Measurements from ENCODE around the gene MBOAT1.

Gene MBOAT1

GRCh38 chr6:20061952-20062351 is 150.3 kb downstream of the MBOAT1 start:
- TF ChIP-seq POLR2AphosphoS5 (IDR thresholded peaks at IDR 0.05; ENCODE audit: borderline replicate concordance, low read depth, low read length) (no peak), EZH2 (IDR thresholded peaks at IDR 0.05) (no peak), FOXP2 (optimal IDR thresholded peaks at IDR 0.05; ENCODE audit: control extremely low read depth, extremely low read length, insufficient read depth) (no peak)
- no peak overlapping the region for H3K27ac ChIP-seq
- no peak overlapping the region for H3K9ac ChIP-seq (ENCODE audit: insufficient read length)
- DNase-seq (ENCODE audit: low read depth, low spot score) = no peak
- H3K4me3 ChIP-seq = no peak overlapping the region
- H3K36me3 ChIP-seq (ENCODE audit: insufficient read depth, low read length) = no peaks in the 10 kb centered on the region
- no peaks in the 10 kb centered on the region for H3K9me3 ChIP-seq (ENCODE audit: low read depth, low read length)

GRCh38 chr6:20060252-20060651 is 152.0 kb downstream of the MBOAT1 start:
- no peak overlapping the region for H3K4me3 ChIP-seq
- no peak overlapping the region for H3K27ac ChIP-seq
- no peaks in the 10 kb centered on the region for H3K9me3 ChIP-seq (ENCODE audit: low read depth, low read length)
- H3K9ac ChIP-seq (ENCODE audit: insufficient read length) = no peak overlapping the region
- TF ChIP-seq FOXP2 (optimal IDR thresholded peaks at IDR 0.05; ENCODE audit: control extremely low read depth, extremely low read length, insufficient read depth) (no peak), EZH2 (IDR thresholded peaks at IDR 0.05) (no peak), POLR2AphosphoS5 (IDR thresholded peaks at IDR 0.05; ENCODE audit: borderline replicate concordance, low read depth, low read length) (no peak)
- no peaks in the 10 kb centered on the region for H3K36me3 ChIP-seq (ENCODE audit: insufficient read depth, low read length)
- no peak for DNase-seq (ENCODE audit: low read depth, low spot score)

- H3K4me3 ChIP-seq = no peak overlapping the region
- H3K36me3 ChIP-seq (ENCODE audit: insufficient read depth, low read length) = no peaks in the 10 kb centered on the region
- H3K9ac ChIP-seq (ENCODE audit: insufficient read length) = no peak overlapping the region
- H3K9me3 ChIP-seq (ENCODE audit: low read depth, low read length) = no peaks in the 10 kb centered on the region
- no peak overlapping the region for H3K27ac ChIP-seq
- DNase-seq (ENCODE audit: low read depth, low spot score) = no peak
- TF ChIP-seq EZH2 (IDR thresholded peaks at IDR 0.05) = no peak
- TF ChIP-seq FOXP2 (optimal IDR thresholded peaks at IDR 0.05; ENCODE audit: control extremely low read depth, extremely low read length, insufficient read depth) = no peak
- no peak for TF ChIP-seq POLR2AphosphoS5 (IDR thresholded peaks at IDR 0.05; ENCODE audit: borderline replicate concordance, low read depth, low read length)
These were observed 153.4 kb downstream of the MBOAT1 start for GRCh38 chr6:20058912-20059311.

- DNase-seq (ENCODE audit: low read depth, low spot score) = no peak
- H3K4me3 ChIP-seq = no peak overlapping the region
- no peak overlapping the region for H3K27ac ChIP-seq
- H3K36me3 ChIP-seq (ENCODE audit: insufficient read depth, low read length) = no peaks in the 10 kb centered on the region
- no peak overlapping the region for H3K9ac ChIP-seq (ENCODE audit: insufficient read length)
- no peaks in the 10 kb centered on the region for H3K9me3 ChIP-seq (ENCODE audit: low read depth, low read length)
- no peak for TF ChIP-seq POLR2AphosphoS5 (IDR thresholded peaks at IDR 0.05; ENCODE audit: borderline replicate concordance, low read depth, low read length)
- TF ChIP-seq EZH2 (IDR thresholded peaks at IDR 0.05) = no peak
- TF ChIP-seq FOXP2 (optimal IDR thresholded peaks at IDR 0.05; ENCODE audit: control extremely low read depth, extremely low read length, insufficient read depth) = no peak
These were observed 154.0 kb downstream of the MBOAT1 start for GRCh38 chr6:20058121-20058905.

GRCh38 chr6:20056350-20056992 is 155.8 kb downstream of the MBOAT1 start:
- no peaks in the 10 kb centered on the region for H3K9me3 ChIP-seq (ENCODE audit: low read depth, low read length)
- peak; percentile 89 for DNase-seq (ENCODE audit: low read depth, low spot score)
- peak overlapping the region; percentile 7; the same call in 1 of the 2 replicates for H3K27ac ChIP-seq
- no peaks in the 10 kb centered on the region for H3K36me3 ChIP-seq (ENCODE audit: insufficient read depth, low read length)
- peak overlapping the region; percentile 55 for H3K9ac ChIP-seq (ENCODE audit: insufficient read length)
- no peak for TF ChIP-seq FOXP2 (optimal IDR thresholded peaks at IDR 0.05; ENCODE audit: control extremely low read depth, extremely low read length, insufficient read depth)
- no peak for TF ChIP-seq EZH2 (IDR thresholded peaks at IDR 0.05)
- no peak for TF ChIP-seq POLR2AphosphoS5 (IDR thresholded peaks at IDR 0.05; ENCODE audit: borderline replicate concordance, low read depth, low read length)
- peak overlapping the region; percentile 36; the same call in 1 of the 2 replicates for H3K4me3 ChIP-seq

GRCh38 chr6:20055916-20056315 is 156.4 kb downstream of the MBOAT1 start:
- Histone ChIP-seq H3K4me3 (peak overlapping the region; percentile 36; the same call in 1 of the 2 replicates), H3K9ac (ENCODE audit: insufficient read length) (peak overlapping the region; percentile 55), H3K9me3 (ENCODE audit: low read depth, low read length) (no peaks in the 10 kb centered on the region), H3K36me3 (ENCODE audit: insufficient read depth, low read length) (no peaks in the 10 kb centered on the region), H3K27ac (peak overlapping the region; percentile 7; the same call in 1 of the 2 replicates)
- no peak for DNase-seq (ENCODE audit: low read depth, low spot score)
- TF ChIP-seq FOXP2 (optimal IDR thresholded peaks at IDR 0.05; ENCODE audit: control extremely low read depth, extremely low read length, insufficient read depth) (no peak), EZH2 (IDR thresholded peaks at IDR 0.05) (no peak), POLR2AphosphoS5 (IDR thresholded peaks at IDR 0.05; ENCODE audit: borderline replicate concordance, low read depth, low read length) (no peak)
